Endothelial cell (in vitro differentiated cells): ENCODE data around the gene ALDH1A3. TPM values are rescaled to one million over a fixed set of nuclear protein-coding genes. Genes with fewer than 3 reads are reported as not detected.
A peak's percentile ranks its signal among the peaks of the same experiment; 100 is the strongest.

Experiments used
- DNase-seq: peaks from one replicate; pipeline ENCODE4 v3.0.0; 2021; ENCODE audit warnings: low spot score
- H3K27ac Mint-ChIP-seq: one replicate; pipeline ENCODE4 v1.8.0; 2021; ENCODE audit warnings: mixed read lengths, inconsistent platforms; ENCODE audit not compliant: unreplicated experiment
- H3K27me3 Mint-ChIP-seq: one replicate; pipeline ENCODE4 v1.8.0; 2021; ENCODE audit warnings: mild to moderate bottlenecking, moderate library complexity, mixed read lengths, inconsistent platforms; ENCODE audit not compliant: unreplicated experiment
- H3K36me3 Mint-ChIP-seq: one replicate; pipeline ENCODE4 v1.8.0; 2021; ENCODE audit warnings: mild to moderate bottlenecking, low read depth, mixed read lengths, inconsistent platforms; ENCODE audit not compliant: unreplicated experiment
- H3K4me1 Mint-ChIP-seq: one replicate; pipeline ENCODE4 v1.8.0; 2021; ENCODE audit warnings: mild to moderate bottlenecking, mixed read lengths, inconsistent platforms; ENCODE audit not compliant: unreplicated experiment
- H3K4me3 Mint-ChIP-seq: one replicate; pipeline ENCODE4 v1.8.0; 2021; ENCODE audit warnings: mild to moderate bottlenecking, mixed read lengths, inconsistent platforms; ENCODE audit not compliant: unreplicated experiment
- H3K9me3 Mint-ChIP-seq: one replicate; pipeline ENCODE4 v1.8.0; 2021; ENCODE audit warnings: mixed read lengths, inconsistent platforms; ENCODE audit not compliant: unreplicated experiment
- CTCF ChIP-seq: fragments of 200-600 bp; sonication (generic); IDR thresholded peaks from one replicate; pipeline ENCODE4 v1.5.0; 2021; ENCODE audit warnings: antibody characterized with exemption; ENCODE audit not compliant: unreplicated experiment
- long read RNA-seq: library from polyadenylated mRNA; unstranded; transcript quantifications from one replicate; pipeline ENCODE4 v2.0.0, GENCODE V29; 2020; ENCODE audit not compliant: unreplicated experiment
- total RNA-seq: library from RNA; stranded (reverse); fragmentation: NEBNext Ultra II Directional; extraction: Animal tissue kit (Norgen Biotek cat#: 25700); gene quantifications from one replicate; pipeline ENCODE4 v1.2.1, GENCODE V29; 2021; ENCODE audit not compliant: unreplicated experiment

The ALDH1A3 gene
- 13.9 TPM for total RNA-seq
- long read RNA-seq, partial matches to known transcripts, result 1 of 2 reads
- long read RNA-seq, other reads (novel, unspliced or antisense), result 0 of 2 reads

GRCh38 chr15:100879464-100880138, at the start of gene ALDH1A3:
Gene ALDH1A3, plus strand, starts transcription at chr15:100879831. Its CDS starts 77 bp downstream, at chr15:100879908.
- TF ChIP-seq CTCF, result no peak
- Mint-ChIP-seq H3K27ac (no peak within 1 kb of the TSS), H3K4me3 (peak within 1 kb of the TSS; percentile 89), H3K9me3 (no peaks in the 10 kb centered on the region), H3K27me3 (peaks cover 12% of the 10 kb centered on the region), H3K4me1 (peaks cover 13% of the 10 kb centered on the region), H3K36me3 (no peaks in the 10 kb centered on the region)
- peak; percentile 20 for DNase-seq

GRCh38 chr15:100831467-100831866, 48.2 kb upstream of the ALDH1A3 start:
- H3K27me3 Mint-ChIP-seq, result no peaks in the 10 kb centered on the region
- H3K9me3 Mint-ChIP-seq, result no peaks in the 10 kb centered on the region
- no peak for DNase-seq
- H3K4me3 Mint-ChIP-seq, result no peak overlapping the region
- no peak overlapping the region for H3K27ac Mint-ChIP-seq
- peaks cover 5% of the 10 kb centered on the region for H3K36me3 Mint-ChIP-seq
- TF ChIP-seq CTCF, result no peak
- peaks cover 7% of the 10 kb centered on the region for H3K4me1 Mint-ChIP-seq

- Mint-ChIP-seq H3K4me1 (peaks cover 7% of the 10 kb centered on the region), H3K9me3 (no peaks in the 10 kb centered on the region), H3K27me3 (no peaks in the 10 kb centered on the region), H3K4me3 (no peak overlapping the region), H3K27ac (no peak overlapping the region), H3K36me3 (peaks cover 2% of the 10 kb centered on the region)
- no peak for TF ChIP-seq CTCF
- no peak for DNase-seq
These were observed 47.3 kb upstream of the ALDH1A3 start for GRCh38 chr15:100832149-100832942.

GRCh38 chr15:100833417-100834389, 45.9 kb upstream of the ALDH1A3 start:
- no peak overlapping the region for H3K27ac Mint-ChIP-seq
- no peak for DNase-seq
- no peaks in the 10 kb centered on the region for H3K27me3 Mint-ChIP-seq
- no peaks in the 10 kb centered on the region for H3K36me3 Mint-ChIP-seq
- H3K4me3 Mint-ChIP-seq, result no peak overlapping the region
- no peaks in the 10 kb centered on the region for H3K9me3 Mint-ChIP-seq
- no peak for TF ChIP-seq CTCF
- H3K4me1 Mint-ChIP-seq, result peaks cover 7% of the 10 kb centered on the region
